Fibroblast of the aortic adventitia (primary cell): Measurements from ENCODE around the gene RORB. TPM values are rescaled to one million over a fixed set of nuclear protein-coding genes. Genes with fewer than 3 reads are reported as not detected.
"Not testable (repeated sequence)": the region's sequence is repeated elsewhere in the genome, so short reads cannot be mapped to it uniquely, and the experiment has no call there.

ENCODE experiments used
- DNase-seq: peaks from one replicate; pipeline ENCODE4 v3.0.0-alpha.2; 2010; ENCODE audit warnings: low read depth
- H3K4me3 ChIP-seq: 2 replicates; pipeline ENCODE4 v1.5.1; 2011; ENCODE audit warnings: low read depth, mild to moderate bottlenecking, control low read depth, low read length, moderate library complexity
- CTCF ChIP-seq: IDR thresholded peaks from 2 replicates; pipeline ENCODE4 v1.5.1; 2011; ENCODE audit warnings: mild to moderate bottlenecking, low read length, control low read depth, inconsistent platforms; ENCODE audit not compliant: insufficient read depth
- total RNA-seq: library from RNA; depleted of rRNA; stranded (reverse); fragments of >200 nt; gene quantifications from 2 replicates; pipeline ENCODE4 v1.2.3, GENCODE V29; 2012; ENCODE audit warnings: low replicate concordance

The RORB gene
- total RNA-seq, 1 donor = 22.0 TPM

- no peak for TF ChIP-seq CTCF
- no peak overlapping the region for H3K4me3 ChIP-seq
Observed at GRCh38 chr9:74524289-74524688, 27.2 kb downstream of the RORB start.

GRCh38 chr9:74526215-74526614 is 29.1 kb downstream of the RORB start:
- DNase-seq = no peak
- TF ChIP-seq CTCF = no peak

More at GRCh38 chr9:74524289-74524688, 27.2 kb downstream of the RORB start:
- DNase-seq = no peak

GRCh38 chr9:74527718-74528117 is 30.6 kb downstream of the RORB start:
- TF ChIP-seq CTCF = no peak
- DNase-seq = no peak
- H3K4me3 ChIP-seq = no peak overlapping the region

More at GRCh38 chr9:74526215-74526614, 29.1 kb downstream of the RORB start:
- H3K4me3 ChIP-seq = no peak overlapping the region

GRCh38 chr9:74528207-74528606 is 31.1 kb downstream of the RORB start:
- no peak for DNase-seq
- H3K4me3 ChIP-seq = no peak overlapping the region
- no peak for TF ChIP-seq CTCF

- not testable (repeated sequence) for DNase-seq, H3K4me3 ChIP-seq
Observed at GRCh38 chr9:74530458-74530857, 33.3 kb downstream of the RORB start.

GRCh38 chr9:74533253-74533652 is 36.1 kb downstream of the RORB start:
- no peak for DNase-seq
- no peak for TF ChIP-seq CTCF
- H3K4me3 ChIP-seq = no peak overlapping the region

GRCh38 chr9:74534841-74535240 is 37.7 kb downstream of the RORB start:
- no peak for TF ChIP-seq CTCF
- H3K4me3 ChIP-seq = no peak overlapping the region
- DNase-seq = no peak
